Measurements from ENCODE around the gene SPTBN4. TPM values are rescaled to one million over a fixed set of nuclear protein-coding genes. Genes with fewer than 3 reads are reported as not detected.

Gene SPTBN4
- total RNA-seq, 1 experiment from 2014 or later: 1.9 TPM

GRCh38 chr19:40442328-40443130 is 24.3 kb upstream of the SPTBN4 start:
- Histone ChIP-seq H4K20me1 (ENCODE audit: low read length) (peaks cover 9% of the 10 kb centered on the region; the same call in 1 of the 2 replicates), H3K9ac (ENCODE audit: low read length) (peak overlapping the region; percentile 80), H3K27me3 (ENCODE audit: low read length) (no peaks in the 10 kb centered on the region), H3K36me3 (ENCODE audit: low read depth, low read length) (peaks cover 12% of the 10 kb centered on the region; the same call in 1 of the 2 replicates), H3K4me1 (ENCODE audit: insufficient read depth, low read length) (peaks cover 12% of the 10 kb centered on the region; the same call in 1 of the 2 replicates), H3F3A (ENCODE audit: low read length, unreplicated experiment) (no peaks in the 10 kb centered on the region), H3K27ac (ENCODE audit: low read length) (peak overlapping the region; percentile 21; the same call in 1 of the 2 replicates), H3K79me2 (ENCODE audit: low read length) (peaks cover 31% of the 10 kb centered on the region), H3K9me3 (ENCODE audit: low read length) (no peaks in the 10 kb centered on the region), H3K4me3 (ENCODE audit: low read length) (peak overlapping the region; percentile 97), H2AFZ (ENCODE audit: low read length) (peak overlapping the region; percentile 66; the same call in 1 of the 2 replicates), H3K4me2 (ENCODE audit: low read length) (peak overlapping the region; percentile 97), H3K9me2 (replicated peaks; ENCODE audit: low read length) (no peaks in the 10 kb centered on the region)
- intact Hi-C loops (cut with micrococcal nuclease): loop anchor here (2.0 kb wide), 1 partner anchor 22 kb away; no protein-coding TSS in a partner anchor
- POLR2A ChIA-PET (ENCODE audit: unreplicated experiment): interaction anchor here (1.3 kb wide), 1 partner anchor 16 kb away, joined by 3 read pairs; the partner anchor contains the start of gene SERTAD1
- no peak for DNase-seq
- ATAC-seq: no peak
- TF ChIP-seq EZH2phosphoT487 (IDR thresholded peaks at IDR 0.05; ENCODE audit: borderline replicate concordance, low read length): no peak
- TF ChIP-seq EZH2 (IDR thresholded peaks at IDR 0.05; ENCODE audit: low read length, unreplicated experiment): no peak
- TF ChIP-seq CTCF (conservative IDR thresholded peaks at IDR 0.05; ENCODE audit: low read depth, low read length): no peak
- CTCF ChIA-PET: interaction anchor here (0.7 to 1.0 kb wide), 2 partner anchors 22 kb away, joined by 3 read pairs; no protein-coding TSS in a partner anchor
- no TSS peak for BruUV-seq (replicated peaks)

- ChIA-PET POLR2A (ENCODE audit: unreplicated experiment) (interaction anchor here (1.3 kb wide), 1 partner anchor 17 kb away, joined by 3 read pairs; the partner anchor contains the start of gene SERTAD1), CTCF (interaction anchor here (0.7 to 1.0 kb wide), 2 partner anchors 21 to 23 kb away, joined by 3 read pairs; no protein-coding TSS in a partner anchor)
- BruUV-seq (replicated peaks): TSS peak; percentile 88
- H2AFZ ChIP-seq (ENCODE audit: low read length): peak overlapping the region; percentile 99
- H3K4me3 ChIP-seq (ENCODE audit: low read length): peak overlapping the region; percentile 97
- peaks cover 9% of the 10 kb centered on the region; the same call in 1 of the 2 replicates for H4K20me1 ChIP-seq (ENCODE audit: low read length)
- H3K27me3 ChIP-seq (ENCODE audit: low read length): no peaks in the 10 kb centered on the region
- peak overlapping the region; percentile 97 for H3K4me2 ChIP-seq (ENCODE audit: low read length)
- intact Hi-C loops (cut with micrococcal nuclease): loop anchor here (2.0 kb wide), 1 partner anchor 23 kb away; no protein-coding TSS in a partner anchor
- H3K9me2 ChIP-seq (replicated peaks; ENCODE audit: low read length): no peaks in the 10 kb centered on the region
- peak overlapping the region; percentile 89 for H3K9ac ChIP-seq (ENCODE audit: low read length)
- peak; percentile 98 for DNase-seq
- no peaks in the 10 kb centered on the region for H3K9me3 ChIP-seq (ENCODE audit: low read length)
- peaks cover 12% of the 10 kb centered on the region; the same call in 1 of the 2 replicates for H3K36me3 ChIP-seq (ENCODE audit: low read depth, low read length)
- H3K4me1 ChIP-seq (ENCODE audit: insufficient read depth, low read length): peaks cover 12% of the 10 kb centered on the region; the same call in 1 of the 2 replicates
- peak overlapping the region; percentile 68 for H3K27ac ChIP-seq (ENCODE audit: low read length)
- TF ChIP-seq CTCF (conservative IDR thresholded peaks at IDR 0.05; ENCODE audit: low read depth, low read length) (no peak), EZH2 (IDR thresholded peaks at IDR 0.05; ENCODE audit: low read length, unreplicated experiment) (no peak), EZH2phosphoT487 (IDR thresholded peaks at IDR 0.05; ENCODE audit: borderline replicate concordance, low read length) (no peak)
- H3F3A ChIP-seq (ENCODE audit: low read length, unreplicated experiment): no peaks in the 10 kb centered on the region
- ATAC-seq: peak; percentile 68
- H3K79me2 ChIP-seq (ENCODE audit: low read length): peaks cover 31% of the 10 kb centered on the region
These were observed 23.4 kb upstream of the SPTBN4 start for GRCh38 chr19:40443131-40443999.
